Activated B cell treated with CpG ODN at 0.5 μM for 24 hours (primary cell): Measurements from ENCODE around the gene RNF220. TPM values are rescaled to one million over a fixed set of nuclear protein-coding genes. Genes with fewer than 3 reads are reported as not detected.

Experiments used
- ATAC-seq: fragments of 200-7000 bp; cut with Tn5 transposase; one replicate; pipeline ENCODE4 v1.10.0; 2021; ENCODE audit warnings: low read depth, mild to moderate bottlenecking, moderate library complexity
- CTCF ChIA-PET: fragments of 350-600 bp; sonication (Branson Sonifier 250); formaldehyde crosslinking; loops from one replicate; lab custom pipeline; 2021; ENCODE audit warnings: antibody characterized with exemption; lab: Charles Lee
- POLR2A ChIA-PET: fragments of 350-600 bp; sonication (Branson Sonifier 250); formaldehyde crosslinking; loops from one replicate; lab custom pipeline; 2021; ENCODE audit warnings: antibody characterized with exemption; lab: Charles Lee
- DNase-seq: peaks from one replicate; pipeline ENCODE4 v3.0.0; 2022
- H3K27ac Mint-ChIP-seq: one replicate; pipeline ENCODE4 v1.8.0; 2020; ENCODE audit warnings: mixed read lengths
- H3K27me3 Mint-ChIP-seq: one replicate; pipeline ENCODE4 v1.8.0; 2021; ENCODE audit warnings: mixed read lengths
- H3K36me3 Mint-ChIP-seq: one replicate; pipeline ENCODE4 v1.8.0; 2021; ENCODE audit warnings: low read depth, mixed read lengths
- H3K4me1 Mint-ChIP-seq: one replicate; pipeline ENCODE4 v1.8.0; 2021; ENCODE audit warnings: mixed read lengths
- H3K4me3 Mint-ChIP-seq: one replicate; pipeline ENCODE4 v1.8.0; 2020; ENCODE audit warnings: mild to moderate bottlenecking, mixed read lengths
- H3K9me3 Mint-ChIP-seq: one replicate; pipeline ENCODE4 v1.8.0; 2020; ENCODE audit warnings: mixed read lengths
- intact Hi-C: fragments of 100-400 bp; cut with micrococcal nuclease; formaldehyde crosslinking; loops from one replicate; pipeline ENCODE4 v1.15.1; 2024
- total RNA-seq: library from RNA; stranded (reverse); gene quantifications from 2 replicates; pipeline ENCODE4 v1.2.3, GENCODE V29; 2022
- TF ChIP-seq, protein P1 (sequence below): fragments of 200-600 bp; IDR thresholded peaks from one replicate; pipeline ENCODE4 v1.8.0; 2022; ENCODE audit warnings: antibody characterized with exemption, mild to moderate bottlenecking

RNF220 gene
- total RNA-seq, 1 donor from 2014 or later, result 103 TPM

GRCh38 chr1:44681905-44682882 is 277.1 kb downstream of the RNF220 start:
- H3K4me3 Mint-ChIP-seq, result no peak overlapping the region
- ChIA-PET POLR2A (no interaction called here), CTCF (no interaction called here)
- ATAC-seq (no peak), DNase-seq (no peak)
- no peaks in the 10 kb centered on the region for H3K27me3 Mint-ChIP-seq
- H3K4me1 Mint-ChIP-seq, result peaks cover 8% of the 10 kb centered on the region
- H3K9me3 Mint-ChIP-seq, result no peaks in the 10 kb centered on the region
- no peak overlapping the region for H3K27ac Mint-ChIP-seq
- H3K36me3 Mint-ChIP-seq, result no peaks in the 10 kb centered on the region
- TF ChIP-seq, protein P1, sequence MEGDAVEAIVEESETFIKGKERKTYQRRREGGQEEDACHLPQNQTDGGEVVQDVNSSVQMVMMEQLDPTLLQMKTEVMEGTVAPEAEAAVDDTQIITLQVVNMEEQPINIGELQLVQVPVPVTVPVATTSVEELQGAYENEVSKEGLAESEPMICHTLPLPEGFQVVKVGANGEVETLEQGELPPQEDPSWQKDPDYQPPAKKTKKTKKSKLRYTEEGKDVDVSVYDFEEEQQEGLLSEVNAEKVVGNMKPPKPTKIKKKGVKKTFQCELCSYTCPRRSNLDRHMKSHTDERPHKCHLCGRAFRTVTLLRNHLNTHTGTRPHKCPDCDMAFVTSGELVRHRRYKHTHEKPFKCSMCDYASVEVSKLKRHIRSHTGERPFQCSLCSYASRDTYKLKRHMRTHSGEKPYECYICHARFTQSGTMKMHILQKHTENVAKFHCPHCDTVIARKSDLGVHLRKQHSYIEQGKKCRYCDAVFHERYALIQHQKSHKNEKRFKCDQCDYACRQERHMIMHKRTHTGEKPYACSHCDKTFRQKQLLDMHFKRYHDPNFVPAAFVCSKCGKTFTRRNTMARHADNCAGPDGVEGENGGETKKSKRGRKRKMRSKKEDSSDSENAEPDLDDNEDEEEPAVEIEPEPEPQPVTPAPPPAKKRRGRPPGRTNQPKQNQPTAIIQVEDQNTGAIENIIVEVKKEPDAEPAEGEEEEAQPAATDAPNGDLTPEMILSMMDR, result no peak
- intact Hi-C loops, result no loop called here

- H3K27me3 Mint-ChIP-seq, result no peaks in the 10 kb centered on the region
- DNase-seq, result no peak
- H3K9me3 Mint-ChIP-seq, result no peaks in the 10 kb centered on the region
- POLR2A ChIA-PET, result interaction anchor here (2.1 kb wide), 1 partner anchor 9 kb away, joined by 5 read pairs; the partner anchor contains the start of genes ARMH1 and TMEM53
- no peak for ATAC-seq
- H3K4me3 Mint-ChIP-seq, result no peak overlapping the region
- no peak overlapping the region for H3K27ac Mint-ChIP-seq
- intact Hi-C loops, result no loop called here
- TF ChIP-seq, protein P1, result no peak
- peaks cover 8% of the 10 kb centered on the region for H3K4me1 Mint-ChIP-seq
- H3K36me3 Mint-ChIP-seq, result no peaks in the 10 kb centered on the region
- CTCF ChIA-PET, result no interaction called here
Observed at GRCh38 chr1:44682883-44683265, 277.8 kb downstream of the RNF220 start.

GRCh38 chr1:44684525-44684924 is 279.5 kb downstream of the RNF220 start:
- TF ChIP-seq, protein P1, result no peak
- ChIA-PET CTCF (no interaction called here), POLR2A (interaction anchor here (0.6 to 2.1 kb wide), 4 partner anchors 10 to 303 kb away, joined by 3 to 7 read pairs (median 5); partner anchors contain the start of genes ARMH1 and TMEM53)
- no peak for DNase-seq
- H3K36me3 Mint-ChIP-seq, result no peaks in the 10 kb centered on the region
- peaks cover 8% of the 10 kb centered on the region for H3K4me1 Mint-ChIP-seq
- no peaks in the 10 kb centered on the region for H3K27me3 Mint-ChIP-seq
- intact Hi-C loops, result no loop called here
- no peaks in the 10 kb centered on the region for H3K9me3 Mint-ChIP-seq
- H3K4me3 Mint-ChIP-seq, result no peak overlapping the region
- no peak for ATAC-seq
- no peak overlapping the region for H3K27ac Mint-ChIP-seq

DNA sequence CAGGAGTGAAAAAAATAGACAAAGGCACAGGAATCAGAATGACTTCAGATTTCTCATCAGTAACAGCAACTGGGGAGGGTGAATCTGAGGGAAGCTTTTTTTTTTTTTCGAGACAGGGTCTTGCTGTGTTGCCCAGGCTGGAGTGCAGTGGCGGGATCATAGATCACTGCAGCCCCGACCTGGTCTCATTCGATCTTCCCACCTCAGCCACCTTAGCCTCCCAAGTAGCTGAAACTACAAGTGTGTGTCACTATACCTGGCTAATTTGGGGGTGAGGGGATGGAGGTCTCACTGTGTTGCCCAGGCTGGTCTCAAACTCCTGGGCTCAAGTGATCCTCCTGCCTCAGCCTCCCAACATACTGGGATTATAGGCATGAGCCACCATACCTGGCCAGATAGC is 280.2 kb downstream of the RNF220 start:
- peaks cover 8% of the 10 kb centered on the region for H3K4me1 Mint-ChIP-seq
- POLR2A ChIA-PET, result interaction anchor here (1.0 to 1.6 kb wide), 2 partner anchors 37 to 302 kb away, joined by 3 to 5 read pairs; no protein-coding TSS in a partner anchor

More for the DNA sequence above, 280.2 kb downstream of the RNF220 start:
- CTCF ChIA-PET, result no interaction called here
- intact Hi-C loops, result no loop called here
- Mint-ChIP-seq H3K36me3 (no peaks in the 10 kb centered on the region), H3K9me3 (no peaks in the 10 kb centered on the region), H3K27me3 (no peaks in the 10 kb centered on the region), H3K4me3 (no peak overlapping the region), H3K27ac (no peak overlapping the region)
- DNase-seq (no peak), ATAC-seq (no peak)
- TF ChIP-seq, protein P1, result no peak
